Skeletal muscle tissue (tissue), 4 donors: ENCODE measurements around the gene FLT3. TPM values are rescaled to one million over a fixed set of nuclear protein-coding genes. Genes with fewer than 3 reads are reported as not detected.

Source experiments
- H3K27ac ChIP-seq: one replicate; pipeline ENCODE4 v1.7.0; 2013; ENCODE audit warnings: mild to moderate bottlenecking, low read depth, low read length, inconsistent platforms
- H3K27me3 ChIP-seq, 3 donors: one replicate each; pipeline ENCODE4 v1.7.0; 2013; ENCODE audit warnings: low read length in 3 of 3; ENCODE audit not compliant: control insufficient read depth in 3 of 3, insufficient read depth in 3 of 3
- H3K36me3 ChIP-seq, 3 donors: one replicate each; pipeline ENCODE4 v1.7.0; 2013; ENCODE audit warnings: low read length in 3 of 3; ENCODE audit not compliant: control insufficient read depth in 3 of 3, insufficient read depth in 3 of 3
- H3K4me1 ChIP-seq, 3 donors: one replicate each; pipeline ENCODE4 v1.7.0; 2013; ENCODE audit warnings: low read length in 3 of 3, mild to moderate bottlenecking in 3 of 3; ENCODE audit not compliant: control insufficient read depth in 3 of 3, insufficient read depth in 3 of 3
- H3K4me3 ChIP-seq, 3 donors: one replicate each; pipeline ENCODE4 v1.7.0; 2013; ENCODE audit warnings: low read length in 3 of 3
- H3K9ac ChIP-seq, 3 donors: one replicate each; pipeline ENCODE4 v1.7.0; 2013; ENCODE audit warnings: low read length in 3 of 3, mild to moderate bottlenecking in 3 of 3, moderate library complexity in 2 of 3, low read depth in 1 of 3
- H3K9me3 ChIP-seq, 3 donors: one replicate each; pipeline ENCODE4 v1.7.0; 2013; ENCODE audit warnings: low read length in 3 of 3; ENCODE audit not compliant: control insufficient read depth in 3 of 3
- total RNA-seq: library from RNA; depleted of rRNA; stranded (reverse); fragments of >200 nt; gene quantifications from one replicate; pipeline ENCODE4 v1.2.3, GENCODE V29; 2014
- donor health status: Osteomylitis.

FLT3 gene
- total RNA-seq, 1 donor from 2014 or later: 0.52 TPM

DNA sequence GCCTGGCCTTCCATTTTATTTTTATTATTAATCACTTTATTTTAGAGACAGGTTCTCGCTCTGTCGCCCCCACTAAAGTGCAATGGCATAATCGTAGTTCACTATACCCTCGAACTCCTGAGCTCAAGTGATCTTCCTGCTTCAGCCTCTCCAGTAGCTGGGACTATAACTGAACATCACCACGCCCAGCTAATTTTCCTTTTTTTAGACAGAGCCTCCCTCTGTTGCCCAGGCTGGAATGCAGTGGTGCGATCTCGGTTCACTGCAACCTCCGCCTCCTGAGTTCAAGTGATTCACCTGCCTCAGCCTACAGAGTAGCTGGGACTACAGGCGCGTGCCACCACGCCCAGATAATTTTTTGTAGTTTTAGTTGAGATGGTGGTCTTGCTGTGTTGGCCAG, 31.3 kb upstream of the FLT3 start:
- H3K36me3 ChIP-seq: no peaks in the 10 kb centered on the region
- peaks cover 0 to under 1% (median 0%) of the 10 kb centered on the region in 3 donors for H3K4me1 ChIP-seq
- H3K9me3 ChIP-seq: no peaks in the 10 kb centered on the region
- no peak overlapping the region for H3K4me3 ChIP-seq
- no peaks in the 10 kb centered on the region for H3K27me3 ChIP-seq
- no peak overlapping the region for H3K27ac ChIP-seq
- H3K9ac ChIP-seq: no peak overlapping the region

DNA sequence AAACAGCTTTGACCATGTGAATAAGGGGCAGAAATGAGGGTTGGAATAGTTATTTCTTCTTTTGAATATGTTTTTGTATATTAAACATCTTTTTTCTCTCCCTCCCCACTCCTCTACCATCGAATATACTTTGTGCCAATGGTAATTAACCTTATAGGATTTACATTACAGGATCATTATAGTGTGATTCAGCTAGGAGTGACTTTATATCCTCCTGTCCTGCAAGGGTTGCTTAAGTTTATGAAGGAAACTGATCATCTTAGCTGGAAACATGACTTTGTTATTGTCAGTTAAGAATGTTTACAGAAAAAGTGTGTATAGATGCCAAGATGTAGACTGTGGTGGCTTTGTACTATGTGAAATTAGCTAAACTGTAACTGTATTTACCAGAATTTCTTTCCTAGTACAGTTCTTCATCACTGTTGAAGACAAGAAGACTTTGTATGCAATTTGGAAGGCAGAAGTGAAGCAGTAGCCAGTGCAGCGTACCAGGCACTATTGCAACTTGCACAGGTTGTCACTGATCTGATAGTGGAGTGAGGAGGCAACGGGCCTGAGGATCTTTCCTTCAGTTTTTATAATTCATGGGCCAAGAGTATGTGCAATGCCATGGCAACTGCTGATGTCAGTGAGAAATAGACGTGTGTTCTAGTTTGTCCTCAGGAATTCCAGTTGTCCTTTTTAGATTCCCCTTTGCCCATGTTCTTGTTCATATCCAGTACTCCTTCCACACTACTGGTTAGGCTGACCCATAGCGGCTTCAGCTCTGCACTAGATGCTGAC, 29.7 kb upstream of the FLT3 start:
- Histone ChIP-seq H3K4me3 (no peak overlapping the region), H3K27me3 (no peaks in the 10 kb centered on the region), H3K9ac (no peak overlapping the region), H3K9me3 (no peaks in the 10 kb centered on the region), H3K27ac (no peak overlapping the region), H3K36me3 (no peaks in the 10 kb centered on the region), H3K4me1 (no peaks in the 10 kb centered on the region)

DNA sequence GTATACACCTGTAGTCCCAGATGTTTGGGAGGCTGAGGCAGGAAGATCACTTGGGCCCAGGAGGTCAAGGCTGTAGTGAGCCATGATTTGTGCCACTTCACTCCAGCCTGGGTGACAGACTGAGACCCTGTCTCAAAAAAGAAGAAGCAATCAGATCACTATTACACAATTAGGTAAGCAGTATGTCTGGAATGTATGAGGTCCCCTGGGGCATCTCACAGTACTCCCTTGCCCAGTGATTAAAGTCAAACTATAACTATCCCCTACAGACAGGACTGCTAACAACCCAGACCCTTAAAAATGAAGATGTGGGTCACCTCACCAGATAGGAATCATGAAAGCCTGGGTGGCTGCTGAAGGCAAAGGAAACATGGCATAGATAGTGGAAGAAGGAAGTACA, 28.6 kb upstream of the FLT3 start:
- no peaks in the 10 kb centered on the region for H3K9me3 ChIP-seq
- no peaks in the 10 kb centered on the region for H3K27me3 ChIP-seq
- no peak overlapping the region for H3K4me3 ChIP-seq
- no peak overlapping the region for H3K27ac ChIP-seq
- no peak overlapping the region for H3K9ac ChIP-seq
- no peaks in the 10 kb centered on the region for H3K4me1 ChIP-seq
- H3K36me3 ChIP-seq: no peaks in the 10 kb centered on the region

GRCh38 chr13:28128030-28128429, 27.7 kb upstream of the FLT3 start:
- Histone ChIP-seq H3K36me3 (no peaks in the 10 kb centered on the region), H3K27ac (no peak overlapping the region), H3K4me3 (no peak overlapping the region), H3K9me3 (no peaks in the 10 kb centered on the region), H3K9ac (no peak overlapping the region), H3K4me1 (no peaks in the 10 kb centered on the region), H3K27me3 (no peaks in the 10 kb centered on the region)

DNA sequence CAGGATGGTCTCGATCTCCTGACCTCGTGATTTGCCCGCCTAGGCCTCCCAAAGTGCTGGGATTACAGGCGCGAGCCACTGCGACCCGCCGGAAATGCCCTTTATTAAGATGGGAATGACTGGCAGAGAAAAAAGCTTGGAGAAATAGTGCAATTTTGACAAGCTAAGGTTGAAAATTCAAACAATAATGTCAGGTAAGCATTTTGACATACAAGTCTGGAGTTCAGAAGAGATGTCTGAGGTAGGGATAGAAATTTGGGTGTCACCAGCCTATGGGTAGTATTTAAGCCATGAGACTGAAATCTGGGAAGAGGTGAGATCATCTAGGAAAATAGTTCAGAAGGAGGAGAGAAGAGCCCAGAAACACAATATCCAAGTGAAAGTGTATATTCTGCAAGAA, 20.8 kb upstream of the FLT3 start:
- Histone ChIP-seq H3K9me3 (no peaks in the 10 kb centered on the region), H3K4me1 (no peaks in the 10 kb centered on the region), H3K27ac (no peak overlapping the region), H3K4me3 (no peak overlapping the region), H3K36me3 (no peaks in the 10 kb centered on the region), H3K27me3 (no peaks in the 10 kb centered on the region), H3K9ac (no peak overlapping the region)

DNA sequence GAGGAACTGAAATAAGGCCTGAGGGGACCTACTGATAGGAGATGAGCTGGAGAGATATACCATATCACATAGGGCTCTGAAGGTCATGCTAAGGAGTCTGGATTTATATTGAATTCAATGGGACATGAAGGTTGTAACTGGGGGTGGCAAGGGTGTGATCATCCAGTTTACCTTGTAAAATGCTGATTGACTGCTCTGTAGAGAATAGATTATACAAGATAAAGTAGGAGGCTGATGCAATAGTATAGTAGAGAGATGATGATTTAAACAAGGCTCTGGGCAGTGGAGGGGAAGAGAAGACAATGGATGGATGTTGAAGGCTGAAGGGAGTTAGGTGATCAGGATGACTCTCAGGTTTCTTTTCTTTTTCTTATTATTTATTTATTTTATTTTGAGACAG, 19.9 kb upstream of the FLT3 start:
- H3K4me1 ChIP-seq: no peaks in the 10 kb centered on the region
- no peaks in the 10 kb centered on the region for H3K27me3 ChIP-seq
- no peaks in the 10 kb centered on the region for H3K9me3 ChIP-seq
- H3K4me3 ChIP-seq: no peak overlapping the region
- no peaks in the 10 kb centered on the region for H3K36me3 ChIP-seq
- H3K27ac ChIP-seq: no peak overlapping the region
- H3K9ac ChIP-seq: no peak overlapping the region

- no peaks in the 10 kb centered on the region for H3K9me3 ChIP-seq
- H3K27me3 ChIP-seq: no peaks in the 10 kb centered on the region
- no peak overlapping the region for H3K9ac ChIP-seq
- H3K27ac ChIP-seq: no peak overlapping the region
- H3K36me3 ChIP-seq: no peaks in the 10 kb centered on the region
- no peaks in the 10 kb centered on the region for H3K4me1 ChIP-seq
- no peak overlapping the region for H3K4me3 ChIP-seq
Observed at GRCh38 chr13:28117689-28118377, 17.5 kb upstream of the FLT3 start.

GRCh38 chr13:28116736-28117135, 16.4 kb upstream of the FLT3 start:
- Histone ChIP-seq H3K4me3 (no peak overlapping the region), H3K9me3 (no peaks in the 10 kb centered on the region), H3K4me1 (no peaks in the 10 kb centered on the region), H3K27ac (no peak overlapping the region), H3K9ac (no peak overlapping the region), H3K27me3 (no peaks in the 10 kb centered on the region), H3K36me3 (no peaks in the 10 kb centered on the region)

DNA sequence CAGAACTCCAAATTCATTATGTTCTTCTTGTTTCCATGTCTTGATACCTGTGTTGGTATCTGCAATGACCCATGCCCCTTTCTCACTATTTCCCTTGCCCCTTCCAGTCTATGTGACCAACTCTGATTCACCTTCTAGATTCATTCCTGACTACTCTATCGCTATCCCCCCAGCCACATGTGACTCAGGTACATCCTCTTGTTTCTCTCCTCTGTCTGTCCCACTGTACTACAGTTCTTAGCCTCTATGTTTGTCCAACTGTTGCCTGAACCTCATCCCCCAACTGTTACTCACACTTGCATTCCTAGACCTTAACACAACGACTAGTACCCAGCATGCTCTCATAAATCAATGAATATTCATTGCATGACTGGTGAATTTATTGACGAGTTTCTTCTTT, 10.0 kb upstream of the FLT3 start:
- Histone ChIP-seq H3K4me1 (no peaks in the 10 kb centered on the region), H3K27me3 (no peaks in the 10 kb centered on the region), H3K9ac (no peak overlapping the region), H3K9me3 (no peaks in the 10 kb centered on the region), H3K27ac (no peak overlapping the region), H3K4me3 (no peak overlapping the region), H3K36me3 (no peaks in the 10 kb centered on the region)

- Histone ChIP-seq H3K27me3 (peaks cover 0 to 6% (median 3%) of the 10 kb centered on the region in 3 donors), H3K9me3 (peaks cover 0 to 3% (median 0%) of the 10 kb centered on the region in 3 donors), H3K36me3 (no peaks in the 10 kb centered on the region), H3K9ac (no peak overlapping the region), H3K27ac (no peak overlapping the region), H3K4me3 (no peak overlapping the region), H3K4me1 (no peaks in the 10 kb centered on the region)
Observed at GRCh38 chr13:28106976-28107375, 6.6 kb upstream of the FLT3 start.
